ENCODE measurements around the gene UBR4. TPM values are rescaled to one million over a fixed set of nuclear protein-coding genes. Genes with fewer than 3 reads are reported as not detected.

UBR4 gene
- total RNA-seq, 1 donor from 2014 or later = 223 TPM

DNA sequence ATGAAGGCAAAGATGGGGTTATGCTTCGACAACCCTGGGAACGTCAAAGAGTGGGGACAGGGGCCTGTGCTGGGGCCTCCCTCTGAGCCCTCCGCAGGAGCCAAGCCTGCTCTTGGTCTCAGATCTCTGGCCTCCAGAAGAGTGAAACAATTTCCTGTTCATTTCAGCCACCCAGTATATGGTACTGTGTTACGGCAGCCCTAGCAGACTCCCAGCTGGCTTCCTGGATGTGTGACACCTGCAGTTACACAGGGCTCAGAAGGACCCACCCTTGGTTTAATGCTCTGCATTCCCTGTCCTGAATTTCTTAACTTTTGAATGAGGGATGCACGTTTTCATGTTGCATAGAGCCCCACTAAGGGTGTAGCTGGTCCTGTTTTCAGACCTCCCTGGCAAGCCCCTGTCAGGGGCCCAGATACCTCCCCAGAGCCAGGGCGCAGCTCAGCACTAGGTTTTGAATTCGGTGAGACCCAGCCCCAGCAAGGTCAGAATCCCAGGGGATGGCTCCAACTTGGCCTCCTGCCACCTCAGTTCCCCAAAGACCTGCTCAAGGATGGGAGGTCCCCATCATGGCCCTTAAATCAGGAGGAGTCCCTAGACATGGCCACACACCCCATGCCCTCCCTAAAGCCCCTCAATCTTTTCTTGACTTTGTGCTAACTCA, 174.6 kb downstream of the UBR4 start:
- Mint-ChIP-seq H3K36me3 (ENCODE audit: low read depth, unreplicated experiment) (no peaks in the 10 kb centered on the region), H3K27ac (ENCODE audit: unreplicated experiment) (peak overlapping the region; percentile 8), H3K4me3 (ENCODE audit: unreplicated experiment) (no peak overlapping the region), H3K4me1 (ENCODE audit: unreplicated experiment) (no peaks in the 10 kb centered on the region), H3K27me3 (ENCODE audit: unreplicated experiment) (peaks cover 3% of the 10 kb centered on the region), H3K9me3 (ENCODE audit: unreplicated experiment) (no peaks in the 10 kb centered on the region)
- no peak for DNase-seq (ENCODE audit: low spot score)
- TF ChIP-seq, protein P1, sequence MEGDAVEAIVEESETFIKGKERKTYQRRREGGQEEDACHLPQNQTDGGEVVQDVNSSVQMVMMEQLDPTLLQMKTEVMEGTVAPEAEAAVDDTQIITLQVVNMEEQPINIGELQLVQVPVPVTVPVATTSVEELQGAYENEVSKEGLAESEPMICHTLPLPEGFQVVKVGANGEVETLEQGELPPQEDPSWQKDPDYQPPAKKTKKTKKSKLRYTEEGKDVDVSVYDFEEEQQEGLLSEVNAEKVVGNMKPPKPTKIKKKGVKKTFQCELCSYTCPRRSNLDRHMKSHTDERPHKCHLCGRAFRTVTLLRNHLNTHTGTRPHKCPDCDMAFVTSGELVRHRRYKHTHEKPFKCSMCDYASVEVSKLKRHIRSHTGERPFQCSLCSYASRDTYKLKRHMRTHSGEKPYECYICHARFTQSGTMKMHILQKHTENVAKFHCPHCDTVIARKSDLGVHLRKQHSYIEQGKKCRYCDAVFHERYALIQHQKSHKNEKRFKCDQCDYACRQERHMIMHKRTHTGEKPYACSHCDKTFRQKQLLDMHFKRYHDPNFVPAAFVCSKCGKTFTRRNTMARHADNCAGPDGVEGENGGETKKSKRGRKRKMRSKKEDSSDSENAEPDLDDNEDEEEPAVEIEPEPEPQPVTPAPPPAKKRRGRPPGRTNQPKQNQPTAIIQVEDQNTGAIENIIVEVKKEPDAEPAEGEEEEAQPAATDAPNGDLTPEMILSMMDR (IDR thresholded peaks at IDR 0.05; ENCODE audit: unreplicated experiment) = no peak

DNA sequence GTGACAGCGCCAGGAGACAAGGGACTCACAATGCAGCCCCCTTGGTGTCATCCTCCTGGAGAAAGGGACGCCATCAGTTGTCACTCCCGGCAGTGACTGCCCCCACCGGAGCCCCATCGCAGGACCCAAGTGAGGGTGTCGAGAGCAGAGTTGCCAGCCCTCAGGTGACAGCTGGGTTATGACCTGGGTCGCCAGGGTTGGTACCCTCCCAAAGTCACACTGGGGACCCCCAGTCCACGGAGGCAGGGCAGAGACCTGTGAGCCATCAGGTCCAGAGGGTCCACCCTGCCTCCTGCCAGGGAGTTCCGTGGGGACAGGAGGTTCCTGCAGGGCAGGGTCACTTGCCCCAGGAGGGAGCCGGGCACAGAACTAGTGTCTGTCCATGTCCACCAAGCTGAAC, 175.3 kb downstream of the UBR4 start:
- H3K9me3 Mint-ChIP-seq (ENCODE audit: unreplicated experiment) = no peaks in the 10 kb centered on the region
- no peak overlapping the region for H3K27ac Mint-ChIP-seq (ENCODE audit: unreplicated experiment)
- H3K4me3 Mint-ChIP-seq (ENCODE audit: unreplicated experiment) = no peak overlapping the region
- H3K36me3 Mint-ChIP-seq (ENCODE audit: low read depth, unreplicated experiment) = no peaks in the 10 kb centered on the region
- no peak for DNase-seq (ENCODE audit: low spot score)
- TF ChIP-seq, protein P1 (IDR thresholded peaks at IDR 0.05; ENCODE audit: unreplicated experiment) = no peak
- H3K27me3 Mint-ChIP-seq (ENCODE audit: unreplicated experiment) = peaks cover 3% of the 10 kb centered on the region
- H3K4me1 Mint-ChIP-seq (ENCODE audit: unreplicated experiment) = no peaks in the 10 kb centered on the region

DNA sequence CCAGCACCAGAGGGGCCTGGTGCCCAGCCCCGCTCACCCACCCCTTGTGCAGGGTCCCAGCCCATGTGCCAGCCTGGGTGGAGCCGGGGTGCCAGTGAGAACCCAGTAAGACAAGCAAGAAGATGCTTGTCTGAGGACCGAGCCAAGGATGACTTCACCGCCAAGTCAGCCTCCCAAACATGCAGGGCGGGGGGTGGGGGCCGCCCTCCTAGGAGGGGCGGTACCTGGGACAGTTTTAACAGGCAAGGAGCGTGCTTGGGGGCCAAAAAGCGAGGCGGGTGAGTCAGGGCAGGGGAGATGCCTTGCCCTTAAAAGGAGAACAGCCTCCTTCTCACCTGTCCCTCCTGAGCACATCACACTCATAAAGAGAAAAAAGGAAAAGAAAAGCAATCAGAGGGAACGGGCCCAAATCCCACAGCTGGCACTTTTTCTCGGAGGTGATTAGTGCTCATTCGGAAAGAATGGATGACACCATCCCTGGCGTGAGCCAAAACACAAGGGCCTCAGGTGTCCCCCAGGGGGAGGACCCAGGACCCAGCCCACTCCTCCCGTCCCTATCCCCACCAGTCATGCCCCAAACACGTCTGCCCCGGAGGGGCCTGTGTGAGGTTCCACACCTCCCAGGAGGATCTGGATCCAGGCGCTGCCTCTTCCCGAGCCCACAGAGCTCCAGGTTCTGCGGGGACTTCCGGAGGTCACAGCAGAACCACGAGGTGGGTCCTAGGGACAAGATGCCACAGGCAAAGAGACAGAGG, 176.0 kb downstream of the UBR4 start:
- no peaks in the 10 kb centered on the region for H3K36me3 Mint-ChIP-seq (ENCODE audit: low read depth, unreplicated experiment)
- no peak overlapping the region for H3K27ac Mint-ChIP-seq (ENCODE audit: unreplicated experiment)
- peaks cover 3% of the 10 kb centered on the region for H3K27me3 Mint-ChIP-seq (ENCODE audit: unreplicated experiment)
- TF ChIP-seq, protein P1 (IDR thresholded peaks at IDR 0.05; ENCODE audit: unreplicated experiment) = no peak
- no peaks in the 10 kb centered on the region for H3K4me1 Mint-ChIP-seq (ENCODE audit: unreplicated experiment)
- no peak overlapping the region for H3K4me3 Mint-ChIP-seq (ENCODE audit: unreplicated experiment)
- no peaks in the 10 kb centered on the region for H3K9me3 Mint-ChIP-seq (ENCODE audit: unreplicated experiment)
- no peak for DNase-seq (ENCODE audit: low spot score)

DNA sequence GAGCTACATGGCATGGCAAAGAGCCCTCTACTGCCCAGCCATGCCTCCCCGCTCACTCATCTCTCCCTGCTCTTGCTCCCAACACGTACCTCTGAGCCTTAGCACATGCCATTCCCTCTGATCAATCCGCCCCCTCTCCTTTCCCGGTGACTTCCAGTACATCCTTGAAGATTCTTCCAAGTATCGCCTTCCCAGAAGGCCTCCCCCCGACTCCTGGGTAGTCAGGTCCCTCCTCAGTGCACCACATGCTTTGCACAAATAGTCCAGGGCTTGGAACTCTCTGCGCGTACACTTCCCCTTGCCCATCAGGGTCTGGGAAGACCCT, 176.6 kb downstream of the UBR4 start:
- H3K27ac Mint-ChIP-seq (ENCODE audit: unreplicated experiment) = peak overlapping the region; percentile 34
- no peak overlapping the region for H3K4me3 Mint-ChIP-seq (ENCODE audit: unreplicated experiment)
- no peaks in the 10 kb centered on the region for H3K36me3 Mint-ChIP-seq (ENCODE audit: low read depth, unreplicated experiment)
- no peaks in the 10 kb centered on the region for H3K9me3 Mint-ChIP-seq (ENCODE audit: unreplicated experiment)
- peaks cover 3% of the 10 kb centered on the region for H3K27me3 Mint-ChIP-seq (ENCODE audit: unreplicated experiment)
- TF ChIP-seq, protein P1 (IDR thresholded peaks at IDR 0.05; ENCODE audit: unreplicated experiment) = no peak
- DNase-seq (ENCODE audit: low spot score) = no peak
- H3K4me1 Mint-ChIP-seq (ENCODE audit: unreplicated experiment) = no peaks in the 10 kb centered on the region

Measured in endothelial cell (in vitro differentiated cells).